Measurements from ENCODE around the gene CEP112. TPM values are rescaled to one million over a fixed set of nuclear protein-coding genes. Genes with fewer than 3 reads are reported as not detected.

Gene CEP112
- total RNA-seq, 1 experiment from 2014 or later = 9.5 TPM

DNA sequence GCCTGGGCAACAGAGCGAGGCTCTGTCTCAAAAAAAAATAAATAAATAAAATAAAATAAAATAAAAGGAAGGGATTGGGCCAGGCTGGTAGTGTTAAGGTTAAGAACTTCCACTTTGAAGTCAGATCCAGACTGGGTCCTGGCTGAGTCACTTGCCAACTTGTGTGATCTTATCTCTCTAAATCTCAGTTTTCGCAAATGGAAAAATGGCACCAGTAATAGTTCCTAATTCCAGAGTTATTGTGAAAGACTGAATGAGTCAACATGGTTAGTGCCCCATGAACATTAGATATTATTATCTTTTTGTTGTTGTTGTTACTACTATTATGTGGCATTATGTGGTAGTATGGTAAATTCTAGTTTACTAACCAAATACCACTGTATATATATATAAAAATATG lies 442.5 kb downstream of the CEP112 start:
- Histone ChIP-seq H3K36me3 (ENCODE audit: control insufficient read depth, insufficient read depth, low read length) (no peaks in the 10 kb centered on the region; the same call in 1 of the 2 replicates), H3K27ac (ENCODE audit: low read length) (no peak overlapping the region), H3K9me3 (ENCODE audit: control insufficient read depth, insufficient read depth, low read depth, low read length) (no peaks in the 10 kb centered on the region), H3K4me3 (ENCODE audit: low read depth in 2 of 2, low read length in 2 of 2) (no peak overlapping the region), H3K27me3 (ENCODE audit: control insufficient read depth, insufficient read depth, low read length) (no peaks in the 10 kb centered on the region), H3K4me1 (ENCODE audit: control insufficient read depth, insufficient read depth, low read length) (no peaks in the 10 kb centered on the region)
- ATAC-seq = no peak
- BruUV-seq (replicated peaks) = no TSS peak
- POLR2A ChIA-PET = no interaction called here
- CTCF ChIA-PET = no interaction called here
- TF ChIP-seq TCF7L2 (IDR thresholded peaks at IDR 0.05; ENCODE audit: low read depth, low read length) = no peak
- in situ Hi-C loops (cut with HindIII; ENCODE audit: low pct_unique_long_range_greater_than_20kb, low sequenced_read_pairs) = no loop called here
- intact Hi-C loops (cut with micrococcal nuclease; ENCODE audit: unreplicated experiment) = no loop called here
- no peak for DNase-seq (ENCODE audit: low read depth, low spot score)

DNA sequence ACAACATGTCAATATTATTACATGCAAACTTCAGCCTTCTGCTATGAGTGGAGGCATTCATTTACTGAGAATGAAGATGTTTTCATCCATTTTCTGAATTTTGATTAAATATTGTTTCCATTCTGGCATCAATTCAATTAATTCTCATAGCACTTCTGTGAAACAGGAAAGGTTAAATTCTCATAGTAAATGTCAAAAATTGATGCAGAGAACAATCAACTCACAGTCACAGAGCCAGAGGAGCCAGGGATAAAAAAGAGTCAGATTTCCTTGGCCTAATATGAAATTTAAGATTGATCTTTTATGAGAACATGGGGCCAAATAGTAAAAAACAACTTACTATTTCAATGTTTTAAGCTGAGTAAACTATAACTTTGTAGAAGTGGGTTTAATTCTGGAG lies 446.7 kb downstream of the CEP112 start:
- in situ Hi-C loops (cut with HindIII; ENCODE audit: low pct_unique_long_range_greater_than_20kb, low sequenced_read_pairs) (no loop called here), intact Hi-C loops (cut with micrococcal nuclease; ENCODE audit: unreplicated experiment) (no loop called here)
- H3K36me3 ChIP-seq (ENCODE audit: control insufficient read depth, insufficient read depth, low read length) = no peaks in the 10 kb centered on the region; the same call in 1 of the 2 replicates
- H3K27ac ChIP-seq (ENCODE audit: low read length) = no peak overlapping the region
- H3K9me3 ChIP-seq (ENCODE audit: control insufficient read depth, insufficient read depth, low read depth, low read length) = no peaks in the 10 kb centered on the region
- TF ChIP-seq POLR2AphosphoS5 (IDR thresholded peaks at IDR 0.05; ENCODE audit: low read depth, low read length) (no peak), SIN3A (IDR thresholded peaks at IDR 0.05; ENCODE audit: borderline replicate concordance, insufficient read depth, low read depth, low read length) (no peak), TCF7L2 (IDR thresholded peaks at IDR 0.05; ENCODE audit: low read depth, low read length) (no peak)
- TF ChIP-seq, protein P1, sequence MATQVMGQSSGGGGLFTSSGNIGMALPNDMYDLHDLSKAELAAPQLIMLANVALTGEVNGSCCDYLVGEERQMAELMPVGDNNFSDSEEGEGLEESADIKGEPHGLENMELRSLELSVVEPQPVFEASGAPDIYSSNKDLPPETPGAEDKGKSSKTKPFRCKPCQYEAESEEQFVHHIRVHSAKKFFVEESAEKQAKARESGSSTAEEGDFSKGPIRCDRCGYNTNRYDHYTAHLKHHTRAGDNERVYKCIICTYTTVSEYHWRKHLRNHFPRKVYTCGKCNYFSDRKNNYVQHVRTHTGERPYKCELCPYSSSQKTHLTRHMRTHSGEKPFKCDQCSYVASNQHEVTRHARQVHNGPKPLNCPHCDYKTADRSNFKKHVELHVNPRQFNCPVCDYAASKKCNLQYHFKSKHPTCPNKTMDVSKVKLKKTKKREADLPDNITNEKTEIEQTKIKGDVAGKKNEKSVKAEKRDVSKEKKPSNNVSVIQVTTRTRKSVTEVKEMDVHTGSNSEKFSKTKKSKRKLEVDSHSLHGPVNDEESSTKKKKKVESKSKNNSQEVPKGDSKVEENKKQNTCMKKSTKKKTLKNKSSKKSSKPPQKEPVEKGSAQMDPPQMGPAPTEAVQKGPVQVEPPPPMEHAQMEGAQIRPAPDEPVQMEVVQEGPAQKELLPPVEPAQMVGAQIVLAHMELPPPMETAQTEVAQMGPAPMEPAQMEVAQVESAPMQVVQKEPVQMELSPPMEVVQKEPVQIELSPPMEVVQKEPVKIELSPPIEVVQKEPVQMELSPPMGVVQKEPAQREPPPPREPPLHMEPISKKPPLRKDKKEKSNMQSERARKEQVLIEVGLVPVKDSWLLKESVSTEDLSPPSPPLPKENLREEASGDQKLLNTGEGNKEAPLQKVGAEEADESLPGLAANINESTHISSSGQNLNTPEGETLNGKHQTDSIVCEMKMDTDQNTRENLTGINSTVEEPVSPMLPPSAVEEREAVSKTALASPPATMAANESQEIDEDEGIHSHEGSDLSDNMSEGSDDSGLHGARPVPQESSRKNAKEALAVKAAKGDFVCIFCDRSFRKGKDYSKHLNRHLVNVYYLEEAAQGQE (IDR thresholded peaks at IDR 0.05; ENCODE audit: insufficient read depth in 1 of 2, low read depth in 2 of 2, low read length in 1 of 2) = no peak
- TF ChIP-seq, protein P2, sequence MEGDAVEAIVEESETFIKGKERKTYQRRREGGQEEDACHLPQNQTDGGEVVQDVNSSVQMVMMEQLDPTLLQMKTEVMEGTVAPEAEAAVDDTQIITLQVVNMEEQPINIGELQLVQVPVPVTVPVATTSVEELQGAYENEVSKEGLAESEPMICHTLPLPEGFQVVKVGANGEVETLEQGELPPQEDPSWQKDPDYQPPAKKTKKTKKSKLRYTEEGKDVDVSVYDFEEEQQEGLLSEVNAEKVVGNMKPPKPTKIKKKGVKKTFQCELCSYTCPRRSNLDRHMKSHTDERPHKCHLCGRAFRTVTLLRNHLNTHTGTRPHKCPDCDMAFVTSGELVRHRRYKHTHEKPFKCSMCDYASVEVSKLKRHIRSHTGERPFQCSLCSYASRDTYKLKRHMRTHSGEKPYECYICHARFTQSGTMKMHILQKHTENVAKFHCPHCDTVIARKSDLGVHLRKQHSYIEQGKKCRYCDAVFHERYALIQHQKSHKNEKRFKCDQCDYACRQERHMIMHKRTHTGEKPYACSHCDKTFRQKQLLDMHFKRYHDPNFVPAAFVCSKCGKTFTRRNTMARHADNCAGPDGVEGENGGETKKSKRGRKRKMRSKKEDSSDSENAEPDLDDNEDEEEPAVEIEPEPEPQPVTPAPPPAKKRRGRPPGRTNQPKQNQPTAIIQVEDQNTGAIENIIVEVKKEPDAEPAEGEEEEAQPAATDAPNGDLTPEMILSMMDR (IDR thresholded peaks at IDR 0.05) = no peak
- no peaks in the 10 kb centered on the region for H3K4me1 ChIP-seq (ENCODE audit: control insufficient read depth, insufficient read depth, low read length)
- no TSS peak for BruUV-seq (replicated peaks)
- ChIA-PET CTCF (no interaction called here), POLR2A (no interaction called here)
- no peak overlapping the region for H3K4me3 ChIP-seq (ENCODE audit: low read depth in 2 of 2, low read length in 2 of 2)
- ATAC-seq (no peak), DNase-seq (ENCODE audit: low read depth, low spot score) (no peak)
- no peaks in the 10 kb centered on the region for H3K27me3 ChIP-seq (ENCODE audit: control insufficient read depth, insufficient read depth, low read length)

DNA sequence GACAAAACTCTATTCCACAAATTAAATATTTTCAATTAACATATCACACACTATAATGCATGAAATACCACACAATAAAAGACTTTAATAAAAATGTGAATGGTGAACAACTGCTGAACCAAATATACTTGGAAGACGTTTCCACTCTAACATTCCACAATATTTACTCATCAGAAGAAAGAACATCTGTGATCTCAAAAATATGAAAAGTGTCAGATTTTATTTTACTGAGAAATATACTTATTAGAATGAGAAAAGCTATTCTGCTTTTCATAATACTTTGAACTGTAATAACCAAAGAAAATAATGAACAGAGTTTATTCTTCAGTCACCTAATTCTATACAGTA lies 448.7 kb downstream of the CEP112 start:
- Histone ChIP-seq H3K27me3 (ENCODE audit: control insufficient read depth, insufficient read depth, low read length) (no peaks in the 10 kb centered on the region), H3K9me3 (ENCODE audit: control insufficient read depth, insufficient read depth, low read depth, low read length) (peaks cover 6% of the 10 kb centered on the region; the same call in 1 of the 2 replicates), H3K4me1 (ENCODE audit: control insufficient read depth, insufficient read depth, low read length) (no peaks in the 10 kb centered on the region), H3K4me3 (ENCODE audit: low read depth in 2 of 2, low read length in 2 of 2) (no peak overlapping the region), H3K36me3 (ENCODE audit: control insufficient read depth, insufficient read depth, low read length) (no peaks in the 10 kb centered on the region; the same call in 1 of the 2 replicates), H3K27ac (ENCODE audit: low read length) (no peak overlapping the region)
- no TSS peak for BruUV-seq (replicated peaks)
- TF ChIP-seq TCF7L2 (IDR thresholded peaks at IDR 0.05; ENCODE audit: low read depth, low read length) (no peak), SIN3A (IDR thresholded peaks at IDR 0.05; ENCODE audit: borderline replicate concordance, insufficient read depth, low read depth, low read length) (no peak)
- TF ChIP-seq, protein P1 (IDR thresholded peaks at IDR 0.05; ENCODE audit: insufficient read depth in 1 of 2, low read depth in 2 of 2, low read length in 1 of 2) = no peak
- in situ Hi-C loops (cut with HindIII; ENCODE audit: low pct_unique_long_range_greater_than_20kb, low sequenced_read_pairs) = no loop called here
- ChIA-PET POLR2A (no interaction called here), CTCF (no interaction called here)
- no peak for ATAC-seq
- DNase-seq (ENCODE audit: low read depth, low spot score) = no peak
- intact Hi-C loops (cut with micrococcal nuclease; ENCODE audit: unreplicated experiment) = no loop called here
